PC-9 (cell line): Measurements from ENCODE around the gene GNAL. TPM values are rescaled to one million over a fixed set of nuclear protein-coding genes. Genes with fewer than 3 reads are reported as not detected.

Experiments
- BruUV-seq: library from RNA; stranded (reverse); fragments of 400-500 nt; replicated peaks from 2 replicates; lab custom pipeline; 2021; lab: Mats Ljungman, UMichigan
- CTCF ChIA-PET: fragments of 300-600 bp; sonication (Branson Sonifier 250); formaldehyde crosslinking; loops from one replicate; lab custom pipeline; 2022; ENCODE audit warnings: antibody characterized with exemption; lab: Charles Lee
- POLR2A ChIA-PET: fragments of 300-600 bp; sonication (Branson Sonifier 250); formaldehyde crosslinking; loops from one replicate; lab custom pipeline; 2022; ENCODE audit warnings: antibody characterized with exemption; ENCODE audit not compliant: unreplicated experiment; lab: Charles Lee
- DNase-seq, 2 experiments: peaks; one replicate each; pipeline versions ENCODE4 v3.0.0 to v3.0.0-alpha.2; 2015 to 2022; ENCODE audit warnings: mixed read lengths in 1 of 2
- H2AFZ ChIP-seq: fragments of 200-600 bp; sonication (generic); 2 replicates; pipeline ENCODE4 v1.8.1; 2017; ENCODE audit warnings: antibody characterized with exemption
- H3F3A ChIP-seq: fragments of 200-600 bp; sonication (generic); 2 replicates; pipeline ENCODE4 v1.8.1; 2017; ENCODE audit warnings: antibody characterized with exemption, mild to moderate bottlenecking, low read depth; ENCODE audit not compliant: insufficient read depth
- H3K27ac ChIP-seq: fragments of 200-600 bp; sonication (generic); 2 replicates; pipeline ENCODE4 v1.6.1; 2016; ENCODE audit warnings: mixed run types
- H3K27me3 ChIP-seq: fragments of 200-600 bp; sonication (generic); 2 replicates; pipeline ENCODE4 v1.6.1; 2016; ENCODE audit warnings: low read depth, mixed run types; ENCODE audit not compliant: insufficient read depth
- H3K36me3 ChIP-seq: fragments of 200-600 bp; sonication (generic); 2 replicates; pipeline ENCODE4 v1.6.1; 2016; ENCODE audit warnings: low read depth, mixed run types
- H3K4me1 ChIP-seq: fragments of 200-600 bp; sonication (generic); replicated peaks from 2 replicates; pipeline ENCODE4 v1.6.1; 2016; ENCODE audit warnings: mixed run types; ENCODE audit not compliant: insufficient read depth
- H3K4me2 ChIP-seq: fragments of 200-600 bp; sonication (generic); 2 replicates; pipeline ENCODE4 v1.6.1; 2017; ENCODE audit warnings: mixed run types
- H3K4me3 ChIP-seq: fragments of 200-600 bp; sonication (generic); 2 replicates; pipeline ENCODE4 v1.6.1; 2016; ENCODE audit warnings: mixed run types
- H3K79me2 ChIP-seq: fragments of 200-600 bp; sonication (generic); 2 replicates; pipeline ENCODE4 v1.6.1; 2017; ENCODE audit warnings: low read depth, mixed run types
- H3K9me2 ChIP-seq: fragments of 200-600 bp; sonication (generic); 2 replicates; pipeline ENCODE4 v1.8.1; 2017; ENCODE audit warnings: mild to moderate bottlenecking; ENCODE audit not compliant: insufficient read depth
- H3K9me3 ChIP-seq: fragments of 200-600 bp; sonication (generic); 2 replicates; pipeline ENCODE4 v1.8.1; 2016; ENCODE audit warnings: low read depth; ENCODE audit not compliant: insufficient read depth
- H4K20me1 ChIP-seq: fragments of 200-600 bp; sonication (generic); 2 replicates; pipeline ENCODE4 v1.8.1; 2017; ENCODE audit not compliant: insufficient read depth
- EZH2 ChIP-seq: fragments of 200-600 bp; sonication (generic); IDR thresholded peaks from 2 replicates; pipeline ENCODE4 v1.8.0; 2017; ENCODE audit warnings: antibody characterized with exemption, low read depth
- intact Hi-C: fragments of 100-400 bp; cut with micrococcal nuclease; formaldehyde crosslinking; loops from one replicate; pipeline ENCODE4 v1.10.0; 2022; ENCODE audit not compliant: unreplicated experiment
- total RNA-seq: library from RNA; stranded (reverse); gene quantifications from 2 replicates; pipeline ENCODE4 v1.2.3, GENCODE V29; 2021
- TF ChIP-seq, protein P1 (sequence below): fragments of 200-600 bp; sonication (generic); conservative IDR thresholded peaks from 2 replicates; pipeline ENCODE4 v1.6.1; 2017; ENCODE audit warnings: mixed run types, antibody characterized with exemption, mild to moderate bottlenecking, moderate library complexity

Gene GNAL
- total RNA-seq, 1 experiment from 2014 or later = 3.3 TPM

- H3K27ac ChIP-seq = no peak overlapping the region
- no peak for DNase-seq
- no peak overlapping the region for H3K4me3 ChIP-seq
- intact Hi-C loops = no loop called here
- no peaks in the 10 kb centered on the region for H3K27me3 ChIP-seq
- H3K4me1 ChIP-seq = no peaks in the 10 kb centered on the region
- ChIA-PET CTCF (interaction anchor here (0.6 kb wide), 2 partner anchors 27 to 59 kb away, joined by 3 to 5 read pairs; no protein-coding TSS in a partner anchor), POLR2A (interaction anchor here (0.7 kb wide), 1 partner anchor 9 kb away, joined by 3 read pairs; no protein-coding TSS in a partner anchor)
- no TSS peak for BruUV-seq
- H3K9me3 ChIP-seq = no peaks in the 10 kb centered on the region
- H4K20me1 ChIP-seq = no peaks in the 10 kb centered on the region
- H3K9me2 ChIP-seq = no peaks in the 10 kb centered on the region
- H3F3A ChIP-seq = no peaks in the 10 kb centered on the region
- no peaks in the 10 kb centered on the region for H3K36me3 ChIP-seq
- H2AFZ ChIP-seq = no peak overlapping the region
- TF ChIP-seq, protein P1, sequence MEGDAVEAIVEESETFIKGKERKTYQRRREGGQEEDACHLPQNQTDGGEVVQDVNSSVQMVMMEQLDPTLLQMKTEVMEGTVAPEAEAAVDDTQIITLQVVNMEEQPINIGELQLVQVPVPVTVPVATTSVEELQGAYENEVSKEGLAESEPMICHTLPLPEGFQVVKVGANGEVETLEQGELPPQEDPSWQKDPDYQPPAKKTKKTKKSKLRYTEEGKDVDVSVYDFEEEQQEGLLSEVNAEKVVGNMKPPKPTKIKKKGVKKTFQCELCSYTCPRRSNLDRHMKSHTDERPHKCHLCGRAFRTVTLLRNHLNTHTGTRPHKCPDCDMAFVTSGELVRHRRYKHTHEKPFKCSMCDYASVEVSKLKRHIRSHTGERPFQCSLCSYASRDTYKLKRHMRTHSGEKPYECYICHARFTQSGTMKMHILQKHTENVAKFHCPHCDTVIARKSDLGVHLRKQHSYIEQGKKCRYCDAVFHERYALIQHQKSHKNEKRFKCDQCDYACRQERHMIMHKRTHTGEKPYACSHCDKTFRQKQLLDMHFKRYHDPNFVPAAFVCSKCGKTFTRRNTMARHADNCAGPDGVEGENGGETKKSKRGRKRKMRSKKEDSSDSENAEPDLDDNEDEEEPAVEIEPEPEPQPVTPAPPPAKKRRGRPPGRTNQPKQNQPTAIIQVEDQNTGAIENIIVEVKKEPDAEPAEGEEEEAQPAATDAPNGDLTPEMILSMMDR = no peak
- no peak for TF ChIP-seq EZH2
- H3K4me2 ChIP-seq = no peak overlapping the region
- no peaks in the 10 kb centered on the region for H3K79me2 ChIP-seq
Measured at GRCh38 chr18:11839556-11839955, 150.5 kb downstream of the GNAL start.

DNA sequence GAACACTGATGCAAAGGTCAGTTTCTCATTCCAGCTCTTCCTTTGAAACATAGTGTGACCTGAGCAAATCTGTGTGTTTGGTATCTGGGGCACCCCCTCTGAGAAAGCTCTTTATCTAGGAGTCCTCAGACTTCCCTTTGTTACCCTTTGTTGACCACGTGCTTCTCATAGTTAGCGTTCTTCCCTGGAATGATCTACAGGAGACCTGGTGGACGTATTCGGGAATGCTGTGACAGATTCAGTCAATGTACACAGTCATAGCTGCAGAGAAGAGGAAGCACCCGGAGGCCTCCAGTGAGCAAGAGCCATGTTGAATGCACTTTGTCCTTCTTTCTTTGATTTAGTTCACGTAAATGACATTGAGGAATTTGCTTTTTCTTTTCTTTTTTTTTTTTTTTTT lies 151.4 kb downstream of the GNAL start:
- TF ChIP-seq, protein P1 = no peak
- no peak for TF ChIP-seq EZH2
- ChIA-PET POLR2A (no interaction called here), CTCF (interaction anchor here (0.6 kb wide), 1 partner anchor 165 kb away, joined by 3 read pairs; no protein-coding TSS in a partner anchor)
- H2AFZ ChIP-seq = no peak overlapping the region
- no peaks in the 10 kb centered on the region for H3K9me2 ChIP-seq
- no peaks in the 10 kb centered on the region for H3F3A ChIP-seq
- H3K4me2 ChIP-seq = no peak overlapping the region
- no peak for DNase-seq
- no TSS peak for BruUV-seq
- H3K27ac ChIP-seq = no peak overlapping the region
- H3K79me2 ChIP-seq = no peaks in the 10 kb centered on the region
- H3K27me3 ChIP-seq = no peaks in the 10 kb centered on the region
- H3K4me1 ChIP-seq = no peaks in the 10 kb centered on the region
- no peak overlapping the region for H3K4me3 ChIP-seq
- no peaks in the 10 kb centered on the region for H3K36me3 ChIP-seq
- H4K20me1 ChIP-seq = no peaks in the 10 kb centered on the region
- intact Hi-C loops = no loop called here
- H3K9me3 ChIP-seq = no peaks in the 10 kb centered on the region

GRCh38 chr18:11842562-11842961 lies 153.5 kb downstream of the GNAL start:
- Histone ChIP-seq H3K4me3 (no peak overlapping the region), H3F3A (no peaks in the 10 kb centered on the region), H3K79me2 (no peaks in the 10 kb centered on the region), H3K4me2 (no peak overlapping the region), H4K20me1 (no peaks in the 10 kb centered on the region), H3K27ac (no peak overlapping the region), H3K4me1 (no peaks in the 10 kb centered on the region), H2AFZ (no peak overlapping the region), H3K9me2 (no peaks in the 10 kb centered on the region), H3K9me3 (no peaks in the 10 kb centered on the region), H3K36me3 (no peaks in the 10 kb centered on the region), H3K27me3 (no peaks in the 10 kb centered on the region)
- intact Hi-C loops = no loop called here
- CTCF ChIA-PET = no interaction called here
- no peak for TF ChIP-seq EZH2
- TF ChIP-seq, protein P1 = no peak
- BruUV-seq = no TSS peak
- POLR2A ChIA-PET = no interaction called here
- no peak for DNase-seq
